HG02884 (cell line): ENCODE results near the gene PRKCH.
A peak's percentile ranks its signal among the peaks of the same experiment; 100 is the strongest.
"Not testable (repeated sequence)": the region's sequence is repeated elsewhere in the genome, so short reads cannot be mapped to it uniquely, and the experiment has no call there.

Experiments used
- ATAC-seq: cut with Tn5 transposase; IDR thresholded peaks from one replicate; pipeline ENCODE4 v1.9.1; 2021; ENCODE audit warnings: mild to moderate bottlenecking, moderate library complexity; ENCODE audit not compliant: unreplicated experiment

Gene PRKCH

GRCh38 chr14:61524936-61525292 is 203.5 kb downstream of the PRKCH start:
- ATAC-seq = no peak

GRCh38 chr14:61525293-61526011 is 204.1 kb downstream of the PRKCH start:
- peak; percentile 86 for ATAC-seq

GRCh38 chr14:61526405-61527312 is 205.3 kb downstream of the PRKCH start:
- no peak for ATAC-seq

- ATAC-seq = no peak
Observed at GRCh38 chr14:61527325-61528100, 206.1 kb downstream of the PRKCH start.

GRCh38 chr14:61528591-61529021 is 207.2 kb downstream of the PRKCH start:
- no peak for ATAC-seq

- not testable (repeated sequence) for ATAC-seq
Observed at GRCh38 chr14:61529360-61529759, 208.0 kb downstream of the PRKCH start.

- no peak for ATAC-seq
Observed at GRCh38 chr14:61530296-61530695, 208.9 kb downstream of the PRKCH start.

- no peak for ATAC-seq
Observed at GRCh38 chr14:61530896-61531295, 209.5 kb downstream of the PRKCH start.

- ATAC-seq = no peak
Observed at GRCh38 chr14:61531465-61532122, 210.2 kb downstream of the PRKCH start.

- ATAC-seq = no peak
Observed at GRCh38 chr14:61532123-61532505, 210.7 kb downstream of the PRKCH start.

- no peak for ATAC-seq
Observed at GRCh38 chr14:61532763-61533162, 211.4 kb downstream of the PRKCH start.

GRCh38 chr14:61533513-61534255 is 212.3 kb downstream of the PRKCH start:
- no peak for ATAC-seq

GRCh38 chr14:61535032-61535431 is 213.7 kb downstream of the PRKCH start:
- ATAC-seq = no peak

GRCh38 chr14:61535458-61535857 is 214.1 kb downstream of the PRKCH start:
- ATAC-seq = no peak

GRCh38 chr14:61536661-61537562 is 215.5 kb downstream of the PRKCH start:
- no peak for ATAC-seq

- ATAC-seq = no peak
Observed at GRCh38 chr14:61537563-61538463, 216.4 kb downstream of the PRKCH start.

GRCh38 chr14:61538464-61539022 is 217.2 kb downstream of the PRKCH start:
- ATAC-seq = no peak

- no peak for ATAC-seq
Observed at GRCh38 chr14:61539631-61540030, 218.3 kb downstream of the PRKCH start.
